ENCODE measurements around the gene EHMT1. TPM values are rescaled to one million over a fixed set of nuclear protein-coding genes. Genes with fewer than 3 reads are reported as not detected.

Gene EHMT1
- total and polyA plus RNA-seq, 10 of the 15 experiments (the other 5 are each of a cell fraction or from before 2014, with no cell fraction given): 2.9 to 100 (median 48.1) TPM

DNA sequence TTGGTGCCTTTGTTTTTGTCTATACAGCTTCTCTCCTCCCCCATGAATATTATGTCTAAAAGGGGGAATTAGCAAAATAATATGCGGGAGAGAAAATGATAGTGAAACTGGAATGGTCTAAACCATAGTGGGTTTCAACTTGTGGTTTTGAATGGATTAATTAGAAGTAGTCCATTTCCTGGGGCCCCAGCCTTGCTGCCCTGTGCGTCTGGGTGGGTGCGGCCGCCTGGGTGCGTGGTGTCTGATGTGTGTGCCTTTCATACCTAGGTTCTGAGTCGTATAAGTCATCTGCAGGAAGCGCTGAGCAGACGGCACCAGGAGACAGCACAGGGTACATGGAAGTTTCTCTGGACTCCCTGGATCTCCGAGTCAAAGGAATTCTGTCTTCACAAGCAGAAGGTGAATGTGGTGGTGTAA, 138.8 kb downstream of the EHMT1 start (continued):
- TF ChIP-seq NR2C1 (IDR thresholded peaks at IDR 0.05): no peak
- peak; percentile 81 for TF ChIP-seq BCL11A (IDR thresholded peaks at IDR 0.05; ENCODE audit: low read depth, low read length)
- TF ChIP-seq, protein P1, sequence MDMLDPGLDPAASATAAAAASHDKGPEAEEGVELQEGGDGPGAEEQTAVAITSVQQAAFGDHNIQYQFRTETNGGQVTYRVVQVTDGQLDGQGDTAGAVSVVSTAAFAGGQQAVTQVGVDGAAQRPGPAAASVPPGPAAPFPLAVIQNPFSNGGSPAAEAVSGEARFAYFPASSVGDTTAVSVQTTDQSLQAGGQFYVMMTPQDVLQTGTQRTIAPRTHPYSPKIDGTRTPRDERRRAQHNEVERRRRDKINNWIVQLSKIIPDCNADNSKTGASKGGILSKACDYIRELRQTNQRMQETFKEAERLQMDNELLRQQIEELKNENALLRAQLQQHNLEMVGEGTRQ (IDR thresholded peaks at IDR 0.05; ENCODE audit: borderline replicate concordance, low read depth, low read length): no peak
- TF ChIP-seq HDGF (IDR thresholded peaks at IDR 0.05): no peak
- no peak for TF ChIP-seq RELA (IDR thresholded peaks at IDR 0.05; ENCODE audit: borderline replicate concordance, partially characterized antibody)
- TF ChIP-seq BMI1 (IDR thresholded peaks at IDR 0.05; ENCODE audit: borderline replicate concordance): no peak
- TF ChIP-seq, protein P2, sequence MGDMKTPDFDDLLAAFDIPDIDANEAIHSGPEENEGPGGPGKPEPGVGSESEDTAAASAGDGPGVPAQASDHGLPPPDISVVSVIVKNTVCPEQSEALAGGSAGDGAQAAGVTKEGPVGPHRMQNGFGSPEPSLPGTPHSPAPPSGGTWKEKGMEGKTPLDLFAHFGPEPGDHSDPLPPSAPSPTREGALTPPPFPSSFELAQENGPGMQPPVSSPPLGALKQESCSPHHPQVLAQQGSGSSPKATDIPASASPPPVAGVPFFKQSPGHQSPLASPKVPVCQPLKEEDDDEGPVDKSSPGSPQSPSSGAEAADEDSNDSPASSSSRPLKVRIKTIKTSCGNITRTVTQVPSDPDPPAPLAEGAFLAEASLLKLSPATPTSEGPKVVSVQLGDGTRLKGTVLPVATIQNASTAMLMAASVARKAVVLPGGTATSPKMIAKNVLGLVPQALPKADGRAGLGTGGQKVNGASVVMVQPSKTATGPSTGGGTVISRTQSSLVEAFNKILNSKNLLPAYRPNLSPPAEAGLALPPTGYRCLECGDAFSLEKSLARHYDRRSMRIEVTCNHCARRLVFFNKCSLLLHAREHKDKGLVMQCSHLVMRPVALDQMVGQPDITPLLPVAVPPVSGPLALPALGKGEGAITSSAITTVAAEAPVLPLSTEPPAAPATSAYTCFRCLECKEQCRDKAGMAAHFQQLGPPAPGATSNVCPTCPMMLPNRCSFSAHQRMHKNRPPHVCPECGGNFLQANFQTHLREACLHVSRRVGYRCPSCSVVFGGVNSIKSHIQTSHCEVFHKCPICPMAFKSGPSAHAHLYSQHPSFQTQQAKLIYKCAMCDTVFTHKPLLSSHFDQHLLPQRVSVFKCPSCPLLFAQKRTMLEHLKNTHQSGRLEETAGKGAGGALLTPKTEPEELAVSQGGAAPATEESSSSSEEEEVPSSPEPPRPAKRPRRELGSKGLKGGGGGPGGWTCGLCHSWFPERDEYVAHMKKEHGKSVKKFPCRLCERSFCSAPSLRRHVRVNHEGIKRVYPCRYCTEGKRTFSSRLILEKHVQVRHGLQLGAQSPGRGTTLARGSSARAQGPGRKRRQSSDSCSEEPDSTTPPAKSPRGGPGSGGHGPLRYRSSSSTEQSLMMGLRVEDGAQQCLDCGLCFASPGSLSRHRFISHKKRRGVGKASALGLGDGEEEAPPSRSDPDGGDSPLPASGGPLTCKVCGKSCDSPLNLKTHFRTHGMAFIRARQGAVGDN (IDR thresholded peaks at IDR 0.05): peak; percentile 61; the same call in 1 of the 2 replicates
- no peak for TF ChIP-seq RBBP5 (conservative IDR thresholded peaks at IDR 0.05)
- TF ChIP-seq, protein P3, sequence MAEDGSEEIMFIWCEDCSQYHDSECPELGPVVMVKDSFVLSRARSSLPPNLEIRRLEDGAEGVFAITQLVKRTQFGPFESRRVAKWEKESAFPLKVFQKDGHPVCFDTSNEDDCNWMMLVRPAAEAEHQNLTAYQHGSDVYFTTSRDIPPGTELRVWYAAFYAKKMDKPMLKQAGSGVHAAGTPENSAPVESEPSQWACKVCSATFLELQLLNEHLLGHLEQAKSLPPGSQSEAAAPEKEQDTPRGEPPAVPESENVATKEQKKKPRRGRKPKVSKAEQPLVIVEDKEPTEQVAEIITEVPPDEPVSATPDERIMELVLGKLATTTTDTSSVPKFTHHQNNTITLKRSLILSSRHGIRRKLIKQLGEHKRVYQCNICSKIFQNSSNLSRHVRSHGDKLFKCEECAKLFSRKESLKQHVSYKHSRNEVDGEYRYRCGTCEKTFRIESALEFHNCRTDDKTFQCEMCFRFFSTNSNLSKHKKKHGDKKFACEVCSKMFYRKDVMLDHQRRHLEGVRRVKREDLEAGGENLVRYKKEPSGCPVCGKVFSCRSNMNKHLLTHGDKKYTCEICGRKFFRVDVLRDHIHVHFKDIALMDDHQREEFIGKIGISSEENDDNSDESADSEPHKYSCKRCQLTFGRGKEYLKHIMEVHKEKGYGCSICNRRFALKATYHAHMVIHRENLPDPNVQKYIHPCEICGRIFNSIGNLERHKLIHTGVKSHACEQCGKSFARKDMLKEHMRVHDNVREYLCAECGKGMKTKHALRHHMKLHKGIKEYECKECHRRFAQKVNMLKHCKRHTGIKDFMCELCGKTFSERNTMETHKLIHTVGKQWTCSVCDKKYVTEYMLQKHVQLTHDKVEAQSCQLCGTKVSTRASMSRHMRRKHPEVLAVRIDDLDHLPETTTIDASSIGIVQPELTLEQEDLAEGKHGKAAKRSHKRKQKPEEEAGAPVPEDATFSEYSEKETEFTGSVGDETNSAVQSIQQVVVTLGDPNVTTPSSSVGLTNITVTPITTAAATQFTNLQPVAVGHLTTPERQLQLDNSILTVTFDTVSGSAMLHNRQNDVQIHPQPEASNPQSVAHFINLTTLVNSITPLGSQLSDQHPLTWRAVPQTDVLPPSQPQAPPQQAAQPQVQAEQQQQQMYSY (CRISPR knock-in tag; IDR thresholded peaks at IDR 0.05): no peak
- TF ChIP-seq, protein P4, sequence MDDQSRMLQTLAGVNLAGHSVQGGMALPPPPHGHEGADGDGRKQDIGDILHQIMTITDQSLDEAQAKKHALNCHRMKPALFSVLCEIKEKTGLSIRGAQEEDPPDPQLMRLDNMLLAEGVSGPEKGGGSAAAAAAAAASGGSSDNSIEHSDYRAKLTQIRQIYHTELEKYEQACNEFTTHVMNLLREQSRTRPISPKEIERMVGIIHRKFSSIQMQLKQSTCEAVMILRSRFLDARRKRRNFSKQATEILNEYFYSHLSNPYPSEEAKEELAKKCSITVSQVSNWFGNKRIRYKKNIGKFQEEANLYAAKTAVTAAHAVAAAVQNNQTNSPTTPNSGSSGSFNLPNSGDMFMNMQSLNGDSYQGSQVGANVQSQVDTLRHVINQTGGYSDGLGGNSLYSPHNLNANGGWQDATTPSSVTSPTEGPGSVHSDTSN (IDR thresholded peaks at IDR 0.05; ENCODE audit: insufficient replicate concordance, low read depth, low read length): no peak
- no peak for TF ChIP-seq MXI1 (IDR thresholded peaks at IDR 0.05; ENCODE audit: low read depth, low read length)
- TF ChIP-seq SREBF1 (IDR thresholded peaks at IDR 0.05; ENCODE audit: low read length): no peak
- TF ChIP-seq GABPA (IDR thresholded peaks at IDR 0.05; ENCODE audit: low read depth): no peak
- TF ChIP-seq, protein P5, sequence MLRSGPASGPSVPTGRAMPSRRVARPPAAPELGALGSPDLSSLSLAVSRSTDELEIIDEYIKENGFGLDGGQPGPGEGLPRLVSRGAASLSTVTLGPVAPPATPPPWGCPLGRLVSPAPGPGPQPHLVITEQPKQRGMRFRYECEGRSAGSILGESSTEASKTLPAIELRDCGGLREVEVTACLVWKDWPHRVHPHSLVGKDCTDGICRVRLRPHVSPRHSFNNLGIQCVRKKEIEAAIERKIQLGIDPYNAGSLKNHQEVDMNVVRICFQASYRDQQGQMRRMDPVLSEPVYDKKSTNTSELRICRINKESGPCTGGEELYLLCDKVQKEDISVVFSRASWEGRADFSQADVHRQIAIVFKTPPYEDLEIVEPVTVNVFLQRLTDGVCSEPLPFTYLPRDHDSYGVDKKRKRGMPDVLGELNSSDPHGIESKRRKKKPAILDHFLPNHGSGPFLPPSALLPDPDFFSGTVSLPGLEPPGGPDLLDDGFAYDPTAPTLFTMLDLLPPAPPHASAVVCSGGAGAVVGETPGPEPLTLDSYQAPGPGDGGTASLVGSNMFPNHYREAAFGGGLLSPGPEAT (IDR thresholded peaks at IDR 0.05; ENCODE audit: low read depth): peak; percentile 55; the same call in 1 of the 2 replicates
- TF ChIP-seq EGR1 (IDR thresholded peaks at IDR 0.05; ENCODE audit: borderline replicate concordance in 1 of 2, low read depth in 2 of 2, low read length in 2 of 2): no peak
- TF ChIP-seq PAX5 (IDR thresholded peaks at IDR 0.05; ENCODE audit: borderline replicate concordance, low read depth, low read length): peak; percentile 65; the same call in 1 of the 2 replicates

Data from GM12878 (cell line).